Activated CD8-positive, alpha-beta memory T cell treated with anti-CD3 and anti-CD28 coated beads, Interleukin-2, amount 50 U/mL, for 24 hours (primary cell): Measurements from ENCODE around the gene ZNF878.
"Not testable (repeated sequence)": the region's sequence is repeated elsewhere in the genome, so short reads cannot be mapped to it uniquely, and the experiment has no call there.

ENCODE experiments used
- DNase-seq: peaks from one replicate; pipeline ENCODE4 v3.0.0-alpha.2; 2020; ENCODE audit errors: extremely low read depth

ZNF878 gene

DNA sequence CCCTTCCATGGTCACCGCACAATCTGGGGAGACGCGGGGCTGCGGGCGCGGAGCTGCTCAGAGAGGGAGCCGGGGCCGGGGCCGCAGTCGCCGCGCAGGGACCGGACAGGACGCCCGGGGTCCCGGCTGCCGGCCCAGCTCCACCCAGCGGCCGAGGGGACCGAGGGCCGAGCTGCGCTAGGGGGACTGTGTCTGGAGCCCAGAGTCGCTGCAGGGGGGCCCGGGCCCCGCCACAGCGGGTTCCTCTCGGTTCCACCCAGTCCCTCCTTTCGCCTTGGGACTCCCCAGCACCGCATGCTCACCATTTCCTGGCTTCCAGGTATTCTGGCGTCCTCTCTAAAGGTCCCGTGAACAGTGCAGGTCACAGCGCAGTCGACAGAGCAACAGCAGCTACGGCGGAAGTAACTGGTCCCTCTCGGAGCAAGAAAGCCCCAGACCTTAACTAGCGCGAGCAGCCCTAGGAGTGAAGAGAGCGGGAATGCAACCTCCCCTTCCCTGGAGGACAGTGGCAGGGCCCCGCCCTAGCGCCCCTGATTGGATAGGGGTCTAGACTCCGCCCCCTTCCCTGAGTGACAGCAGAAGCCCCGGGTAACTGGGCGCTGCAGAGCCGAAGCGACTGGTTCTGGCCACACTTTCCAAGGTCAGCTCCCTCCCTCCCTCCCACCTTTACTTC, at the start of gene ZNF878:
TSS of gene ZNF878 (minus strand) at position 465 of the 673 bp plus-strand sequence. CDS start at position 305, 160 bp downstream.
- peak; percentile 24 for DNase-seq

DNA sequence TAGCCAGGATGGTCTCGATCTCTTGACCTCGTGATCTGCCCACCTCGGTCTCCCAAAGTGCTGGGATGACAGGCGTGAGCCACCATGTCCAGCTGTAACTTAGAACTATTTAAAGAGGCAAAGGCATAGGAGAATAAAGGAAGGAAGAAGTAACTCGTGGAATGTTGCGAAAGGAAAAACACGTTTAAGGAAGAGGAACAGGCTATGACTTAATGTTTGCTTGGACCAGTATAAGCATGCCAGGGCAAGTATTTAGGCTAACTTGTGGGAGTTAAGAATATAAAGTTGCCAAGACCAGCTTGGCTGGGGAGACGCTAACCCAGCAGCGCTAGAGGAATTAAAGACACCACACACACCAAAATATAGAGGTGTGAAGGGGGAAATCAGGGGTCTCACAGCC, 45.3 kb upstream of the ZNF878 start:
- DNase-seq: no peak

DNA sequence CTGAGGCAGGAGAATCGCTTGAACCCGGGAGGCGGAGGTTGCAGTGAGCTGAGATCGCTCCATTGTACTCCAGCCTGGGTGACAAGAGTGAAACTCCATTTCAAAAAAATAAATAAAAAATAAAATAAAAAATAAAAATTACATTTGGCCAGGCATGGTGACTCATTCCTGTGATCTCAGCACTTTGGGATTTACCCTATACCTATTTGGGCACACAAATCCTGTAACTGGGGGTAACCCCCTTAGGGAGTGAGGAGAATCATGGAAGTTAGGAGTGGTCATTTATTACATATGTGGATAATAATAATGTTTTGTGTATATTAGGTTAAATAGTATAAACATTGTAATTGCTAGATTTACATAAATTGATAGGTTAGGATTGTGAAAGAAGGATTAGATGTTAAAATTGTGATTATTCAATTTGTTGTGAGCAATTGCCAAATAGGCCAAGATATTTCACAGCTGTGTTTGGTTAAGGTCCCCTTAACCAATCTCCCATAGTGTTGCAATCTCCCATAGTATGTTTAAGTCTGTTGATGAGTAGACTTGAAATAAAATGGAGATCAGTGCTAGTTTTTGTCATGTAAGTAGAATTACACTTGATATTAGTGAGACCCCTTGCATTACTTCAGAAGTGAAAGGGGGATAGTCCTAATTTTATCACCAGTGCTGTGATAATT, 42.5 kb upstream of the ZNF878 start:
- no peak for DNase-seq

DNA sequence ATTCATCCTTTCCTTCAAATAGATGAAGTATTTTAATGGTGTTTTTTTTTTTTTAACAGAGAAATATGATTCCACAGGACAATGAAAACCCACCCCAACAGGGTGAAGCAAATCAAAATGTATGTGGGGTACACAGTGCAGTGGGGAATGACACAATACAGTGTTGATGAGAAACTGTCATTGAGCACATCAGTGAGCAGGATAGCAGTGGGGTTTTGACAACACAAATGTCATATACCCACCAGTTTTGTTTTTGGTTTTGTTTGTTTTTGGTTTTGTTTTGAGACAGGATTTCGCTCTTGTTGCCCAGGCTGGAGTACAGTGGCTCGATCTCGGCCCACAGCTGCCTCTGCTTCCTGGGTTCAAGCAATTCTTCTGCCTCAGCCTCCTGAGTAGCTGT, 41.0 kb upstream of the ZNF878 start:
- DNase-seq: no peak

DNA sequence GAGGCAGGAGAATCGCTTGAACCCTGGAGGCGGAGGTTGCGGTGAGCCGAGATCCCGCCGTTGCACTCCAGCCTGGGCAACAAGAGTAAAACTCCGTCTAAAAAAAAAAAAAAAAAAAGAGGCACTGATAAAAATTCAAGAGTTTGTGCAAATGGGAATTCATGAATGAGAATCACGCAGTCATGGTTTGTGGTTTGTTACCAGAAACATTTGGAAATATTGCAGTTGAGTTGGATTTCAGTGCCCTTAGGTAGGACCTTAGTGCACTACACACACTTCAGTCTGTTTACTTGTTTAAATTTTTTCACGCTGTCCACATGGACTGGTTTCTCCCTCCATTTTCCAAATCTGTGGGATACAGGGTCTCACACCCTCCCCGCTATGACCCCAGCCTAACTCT, 40.2 kb upstream of the ZNF878 start:
- DNase-seq: no peak

DNA sequence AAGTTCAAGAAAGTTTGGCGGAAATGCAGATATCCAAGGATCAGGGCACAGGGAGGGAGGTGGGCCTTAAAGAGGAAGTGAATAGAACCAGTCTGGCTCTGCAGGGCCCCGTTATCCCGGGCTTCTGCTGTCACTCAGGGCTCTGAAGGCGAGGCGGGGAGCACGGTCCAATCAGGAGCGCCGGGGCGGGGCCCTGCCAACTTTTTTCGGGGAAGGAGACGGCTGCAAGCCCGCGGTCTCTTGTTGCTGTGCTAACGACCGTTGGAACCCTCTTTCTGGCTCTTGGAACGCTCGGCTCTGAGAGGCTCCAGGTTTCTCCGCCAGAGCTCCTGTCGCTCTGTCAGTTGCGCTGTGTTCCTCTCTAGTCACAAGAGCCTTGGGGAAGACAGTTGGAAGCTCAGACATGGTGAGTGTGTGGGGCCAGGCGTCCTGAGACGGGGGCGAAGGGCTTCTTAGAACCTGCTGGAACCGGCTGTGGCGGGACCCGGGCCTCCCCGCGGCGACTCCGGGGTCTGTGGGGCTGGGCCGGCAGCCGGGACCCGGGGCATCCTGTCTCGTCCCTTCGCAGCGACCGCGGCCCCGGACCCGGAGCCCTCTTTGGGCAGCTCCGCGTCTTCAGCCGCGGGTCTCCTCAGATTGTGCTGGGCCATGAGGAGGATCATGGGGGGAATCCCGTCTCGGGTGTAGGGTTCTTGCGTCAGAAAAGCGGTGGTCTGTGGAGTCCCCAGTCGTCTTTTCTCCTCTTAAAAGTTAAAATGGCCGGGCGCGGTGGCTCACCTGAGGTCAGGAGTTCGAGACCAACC, 39.5 kb upstream of the ZNF878 start:
- peak; percentile 24 for DNase-seq

DNA sequence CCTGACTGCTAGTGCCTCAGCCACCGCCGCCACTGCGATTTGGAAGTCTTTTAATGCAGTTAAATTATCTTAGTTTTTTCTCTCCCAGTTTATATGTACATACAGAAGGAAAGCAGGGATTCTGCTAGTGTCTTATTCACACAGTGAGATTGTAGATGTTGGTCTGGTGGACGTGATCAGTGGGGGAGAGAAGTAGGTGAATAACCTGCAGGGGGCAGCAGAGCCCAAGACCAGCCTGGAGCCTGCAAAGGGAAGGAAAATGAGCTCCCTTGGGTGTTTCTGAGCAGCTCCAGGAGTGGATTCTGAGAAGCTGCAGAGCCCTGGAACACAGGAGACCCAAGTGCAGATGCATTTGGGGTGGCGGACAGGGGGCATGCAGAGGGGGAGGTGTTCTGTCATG, 38.0 kb upstream of the ZNF878 start:
- peak; percentile 35 for DNase-seq

- DNase-seq: no peak
Observed at GRCh38 chr19:12085074-12085818, 32.5 kb upstream of the ZNF878 start.

GRCh38 chr19:12083336-12083735, 30.6 kb upstream of the ZNF878 start:
- not testable (repeated sequence) for DNase-seq

- DNase-seq: no peak
Observed at GRCh38 chr19:12077375-12077774, 24.6 kb upstream of the ZNF878 start.

GRCh38 chr19:12076331-12076730, 23.6 kb upstream of the ZNF878 start:
- not testable (repeated sequence) for DNase-seq

DNA sequence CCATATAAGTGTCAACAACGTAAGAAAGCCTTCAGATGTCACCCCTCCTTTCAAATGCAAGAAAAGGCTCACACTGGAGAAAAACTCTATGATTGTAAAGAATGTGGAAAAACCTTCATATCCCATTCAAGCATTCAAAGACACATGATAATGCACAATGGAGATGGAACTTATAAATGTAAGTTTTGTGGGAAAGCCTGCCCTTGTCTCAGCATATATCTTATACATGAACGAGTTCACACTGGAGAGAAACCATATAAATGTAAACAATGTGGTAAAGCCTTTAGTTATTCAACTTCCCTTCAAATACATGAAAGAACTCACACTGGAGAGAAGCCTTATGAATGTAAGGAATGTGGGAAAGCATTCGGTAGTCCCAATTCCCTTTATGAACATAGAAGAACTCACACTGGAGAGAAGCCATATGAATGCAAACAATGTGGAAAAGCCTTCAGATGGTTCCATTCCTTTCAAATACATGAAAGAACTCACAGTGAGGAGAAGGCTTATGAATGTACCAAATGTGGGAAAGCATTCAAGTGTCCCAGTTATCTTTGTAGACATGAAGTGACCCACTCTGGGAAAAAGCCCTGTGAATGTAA, 22.9 kb upstream of the ZNF878 start:
- no peak for DNase-seq

GRCh38 chr19:12064590-12065538, 12.1 kb upstream of the ZNF878 start, which contains the start of gene ZNF844:
ZNF844 (plus strand) TSS chr19:12064731; CDS start chr19:12064874, 143 bp downstream.
- peak; percentile 48 for DNase-seq

DNA sequence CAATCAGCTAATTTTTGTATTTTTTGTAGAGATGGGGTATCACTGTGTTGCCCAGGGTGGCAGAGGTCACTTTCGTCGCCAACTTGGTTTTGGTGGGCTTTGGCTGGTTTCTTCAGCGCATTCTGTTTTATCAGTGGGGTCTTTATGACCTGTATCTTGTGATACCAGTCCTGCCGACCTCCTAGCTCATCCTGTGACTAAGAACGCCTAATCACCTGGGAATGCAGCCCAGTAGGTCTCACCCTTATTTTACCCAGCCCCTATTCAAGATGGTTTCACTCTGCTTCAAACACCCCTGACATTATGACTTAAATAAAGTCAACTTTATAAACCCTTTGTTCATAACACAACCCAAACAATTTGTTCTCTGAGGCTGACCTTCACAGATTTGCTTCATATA, 3.0 kb upstream of the ZNF878 start:
- DNase-seq: no peak

- DNase-seq: no peak
Observed at GRCh38 chr19:12052091-12052496, 667 bp downstream of the ZNF878 start.

GRCh38 chr19:12047868-12048267, 4.9 kb downstream of the ZNF878 start:
- DNase-seq: no peak

DNA sequence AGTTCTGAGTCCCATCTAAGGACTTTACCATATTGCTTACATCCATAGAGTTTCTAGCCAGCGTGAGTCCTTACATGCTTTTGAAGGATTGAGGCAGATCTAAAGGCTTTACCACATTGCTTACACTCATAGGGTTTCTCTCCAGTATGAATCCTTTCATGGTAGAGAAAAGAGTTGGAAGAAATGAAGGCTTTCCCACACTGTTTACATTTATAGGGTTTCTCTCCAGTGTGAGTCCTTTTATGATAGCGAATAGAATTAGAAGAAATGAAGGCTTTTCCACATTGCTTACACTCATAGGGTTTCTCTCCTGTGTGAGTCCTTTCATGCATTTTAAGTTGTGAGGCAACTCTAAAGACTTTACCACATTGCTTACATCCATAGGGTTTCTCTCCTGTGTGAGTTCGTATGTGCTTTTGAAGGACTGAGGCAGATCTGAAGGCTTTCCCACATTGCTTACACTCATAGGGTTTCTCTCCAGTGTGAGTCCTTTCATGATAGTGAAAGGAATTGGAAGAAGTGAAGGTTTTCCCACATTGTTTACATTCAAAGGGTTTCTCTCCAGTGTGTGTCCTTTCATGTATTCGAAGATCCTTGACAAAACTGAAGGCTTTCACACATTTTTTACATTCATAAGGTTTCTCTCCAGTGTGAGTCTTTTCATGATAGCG, 8.9 kb downstream of the ZNF878 start:
- DNase-seq: no peak

DNA sequence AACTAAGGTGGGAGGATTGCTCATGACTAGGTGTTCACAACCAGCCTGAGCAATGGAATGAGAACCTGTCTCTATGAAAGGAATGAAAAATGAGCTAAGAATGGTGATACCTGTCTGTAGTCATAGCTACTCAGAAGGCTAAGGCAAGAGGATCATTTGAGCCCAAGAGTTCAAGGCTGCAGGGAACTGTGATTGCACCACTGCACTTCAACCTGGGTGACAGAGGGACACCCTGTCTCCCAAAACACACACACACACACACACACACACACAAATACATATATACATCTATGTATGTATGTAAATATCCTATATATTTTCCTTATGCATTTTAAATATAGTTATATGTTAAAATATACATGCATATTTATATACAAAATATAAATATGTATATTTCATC, 9.9 kb downstream of the ZNF878 start:
- DNase-seq: no peak
